ENCODE results near the gene ZFP64. TPM values are rescaled to one million over a fixed set of nuclear protein-coding genes. Genes with fewer than 3 reads are reported as not detected.
"Not testable (repeated sequence)": the region's sequence is repeated elsewhere in the genome, so short reads cannot be mapped to it uniquely, and the experiment has no call there.

Gene ZFP64
- total RNA-seq, 6 donors from 2014 or later: 7.9 to 23.5 (median 12.5) TPM

- DNase-seq: no peak
- H3K4me3 ChIP-seq: no peak overlapping the region
- H3K9me3 ChIP-seq: no peaks in the 10 kb centered on the region
- 79 to 81% methylated on average over 2 of the region's 2 CpGs for WGBS, 2 donors
- TF ChIP-seq EP300 (IDR thresholded peaks at IDR 0.05) (no peak), POLR2AphosphoS5 (IDR thresholded peaks at IDR 0.05) (no peak), POLR2A (IDR thresholded peaks at IDR 0.05) (no peak)
- H3K27me3 ChIP-seq: no peaks in the 10 kb centered on the region
- H3K27ac ChIP-seq: no peak overlapping the region
- no peaks in the 10 kb centered on the region for H3K4me1 ChIP-seq
- no peak for ATAC-seq (ENCODE audit: low FRiP score in 2 of 2)
- H3K36me3 ChIP-seq: no peaks in the 10 kb centered on the region
Observed at GRCh38 chr20:52142757-52143156, 48.8 kb downstream of the ZFP64 start.

- WGBS, 2 donors: 79 to 82% methylated on average over 5 of the region's 5 CpGs
- H3K36me3 ChIP-seq: no peaks in the 10 kb centered on the region
- ATAC-seq (ENCODE audit: low FRiP score in 2 of 2) (no peak), DNase-seq (no peak)
- H3K4me1 ChIP-seq: no peaks in the 10 kb centered on the region
- H3K27me3 ChIP-seq: no peaks in the 10 kb centered on the region
- no peak overlapping the region for H3K27ac ChIP-seq
- no peaks in the 10 kb centered on the region for H3K9me3 ChIP-seq
- H3K4me3 ChIP-seq: no peak overlapping the region
- TF ChIP-seq POLR2A (IDR thresholded peaks at IDR 0.05): no peak
- TF ChIP-seq CTCF (IDR thresholded peaks at IDR 0.05): no peak
- no peak for TF ChIP-seq POLR2AphosphoS5 (IDR thresholded peaks at IDR 0.05)
- TF ChIP-seq EP300 (IDR thresholded peaks at IDR 0.05): no peak
Observed at GRCh38 chr20:52139986-52140385, 51.6 kb downstream of the ZFP64 start.

GRCh38 chr20:52137850-52138249, 53.7 kb downstream of the ZFP64 start:
- no peaks in the 10 kb centered on the region for H3K9me3 ChIP-seq
- 93 to 95% methylated on average over 4 of the region's 4 CpGs for WGBS, 2 donors
- ATAC-seq (ENCODE audit: low FRiP score in 2 of 2) (no peak), DNase-seq (no peak)
- TF ChIP-seq POLR2A (IDR thresholded peaks at IDR 0.05) (no peak), EP300 (IDR thresholded peaks at IDR 0.05) (no peak), CTCF (IDR thresholded peaks at IDR 0.05) (no peak), POLR2AphosphoS5 (IDR thresholded peaks at IDR 0.05) (no peak)
- no peaks in the 10 kb centered on the region for H3K4me1 ChIP-seq
- H3K27ac ChIP-seq: no peak overlapping the region
- no peaks in the 10 kb centered on the region for H3K27me3 ChIP-seq
- no peak overlapping the region for H3K4me3 ChIP-seq
- no peaks in the 10 kb centered on the region for H3K36me3 ChIP-seq

DNA sequence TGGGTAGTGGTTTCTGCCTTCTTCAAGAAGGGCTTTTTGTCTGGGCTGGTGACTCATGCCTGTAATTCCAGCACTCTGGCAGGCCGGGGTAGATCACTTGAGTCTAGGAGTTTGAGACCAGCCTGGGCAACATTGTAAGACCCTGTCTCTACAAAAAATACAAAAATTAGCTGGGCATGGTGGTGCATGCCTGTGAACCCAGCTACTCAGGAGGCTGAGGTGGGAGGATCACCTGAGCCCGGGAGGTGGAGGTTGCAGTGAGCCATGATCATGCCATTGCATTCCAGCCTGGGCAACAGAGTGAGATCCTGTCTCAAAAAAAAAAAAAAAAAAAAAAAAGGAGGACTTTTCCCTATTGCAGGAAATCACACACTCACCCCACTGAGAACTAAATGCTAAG, 57.9 kb downstream of the ZFP64 start:
- H3K27me3 ChIP-seq; H3K4me3 ChIP-seq; H3K9me3 ChIP-seq; DNase-seq; H3K27ac ChIP-seq; H3K36me3 ChIP-seq; H3K4me1 ChIP-seq; ATAC-seq (ENCODE audit: low FRiP score in 2 of 2): not testable (repeated sequence)
- WGBS, 2 donors: 83 to 94% methylated on average over 1 to 2 of the region's 2 CpGs

GRCh38 chr20:52132337-52132736, 59.2 kb downstream of the ZFP64 start:
- ATAC-seq (ENCODE audit: low FRiP score in 2 of 2) (no peak), DNase-seq (no peak)
- Histone ChIP-seq H3K4me1 (no peaks in the 10 kb centered on the region), H3K4me3 (no peak overlapping the region), H3K27me3 (no peaks in the 10 kb centered on the region), H3K9me3 (no peaks in the 10 kb centered on the region), H3K27ac (no peak overlapping the region), H3K36me3 (no peaks in the 10 kb centered on the region)
- WGBS, 2 donors: 89 to 91% methylated on average over 3 of the region's 3 CpGs
- TF ChIP-seq CTCF (IDR thresholded peaks at IDR 0.05) (no peak), EP300 (IDR thresholded peaks at IDR 0.05) (no peak), POLR2A (IDR thresholded peaks at IDR 0.05) (no peak), POLR2AphosphoS5 (IDR thresholded peaks at IDR 0.05) (no peak)

DNA sequence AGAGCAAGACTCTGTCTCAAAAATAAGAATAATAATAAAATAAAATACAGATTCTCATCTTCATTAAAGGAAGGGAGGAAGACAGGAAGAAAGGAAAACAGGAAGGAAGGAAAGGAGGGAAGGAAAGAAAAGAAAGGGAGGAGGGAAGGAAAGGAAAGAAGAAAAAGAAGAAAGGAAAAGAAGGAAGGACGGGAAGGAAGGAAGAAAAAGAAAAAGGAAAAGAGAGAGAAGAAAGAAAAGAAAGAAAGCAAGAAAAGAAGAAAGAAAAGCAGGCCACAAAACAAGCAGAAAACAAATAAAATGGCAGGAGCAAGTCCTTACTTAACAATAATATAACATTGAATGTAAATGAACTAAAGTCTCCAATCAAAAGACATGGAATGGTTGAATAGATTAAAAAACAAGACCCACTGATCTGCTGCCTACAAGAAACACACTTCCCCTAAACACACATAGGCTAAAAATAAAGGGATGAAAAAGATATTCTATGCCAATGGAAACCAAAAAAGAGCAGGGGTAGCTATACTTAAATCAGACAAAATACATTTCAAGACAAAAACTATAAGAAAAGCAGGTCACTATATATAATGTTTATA, 60.4 kb downstream of the ZFP64 start:
- Histone ChIP-seq H3K4me1 (no peaks in the 10 kb centered on the region), H3K9me3 (no peaks in the 10 kb centered on the region), H3K36me3 (no peaks in the 10 kb centered on the region), H3K4me3 (no peak overlapping the region), H3K27me3 (no peaks in the 10 kb centered on the region), H3K27ac (no peak overlapping the region)
- WGBS, 2 donors: 90 to 92% methylated on average over 1 of the region's 1 CpG
- DNase-seq (no peak), ATAC-seq (ENCODE audit: low FRiP score in 2 of 2) (no peak)
- TF ChIP-seq POLR2AphosphoS5 (IDR thresholded peaks at IDR 0.05) (no peak), EP300 (IDR thresholded peaks at IDR 0.05) (no peak), POLR2A (IDR thresholded peaks at IDR 0.05) (no peak)

Data from upper lobe of left lung (tissue), 6 donors.